ENCODE results near the gene HSPA1L.
A peak's percentile ranks its signal among the peaks of the same experiment; 100 is the strongest.

The HSPA1L gene

DNA sequence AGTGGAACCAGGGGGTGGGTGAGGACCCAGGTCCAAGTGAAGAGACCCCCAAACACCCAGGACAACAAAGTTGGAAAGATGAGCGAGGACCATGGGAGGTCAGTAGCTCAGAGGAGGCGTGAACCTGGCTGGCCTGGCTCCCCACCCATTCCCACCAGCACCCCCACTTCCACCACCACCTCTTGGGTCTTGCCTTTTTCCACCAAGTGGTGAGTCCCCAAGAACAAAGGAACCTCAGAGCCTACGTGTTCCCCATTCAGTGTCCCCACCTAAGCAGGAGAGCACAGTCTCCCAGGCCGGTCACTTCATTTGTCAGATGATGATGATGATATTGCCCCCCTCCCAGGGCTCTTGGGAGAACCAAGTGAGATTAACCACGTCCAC, 37.4 kb downstream of the HSPA1L start:
- peaks cover 35% of the 10 kb centered on the region for H3K36me3 ChIP-seq (ENCODE audit: control insufficient read depth, insufficient read depth, low read length)
- H3K4me3 ChIP-seq (replicated peaks; ENCODE audit: low read depth, low read length) = no peak overlapping the region
- TF ChIP-seq, protein P1, sequence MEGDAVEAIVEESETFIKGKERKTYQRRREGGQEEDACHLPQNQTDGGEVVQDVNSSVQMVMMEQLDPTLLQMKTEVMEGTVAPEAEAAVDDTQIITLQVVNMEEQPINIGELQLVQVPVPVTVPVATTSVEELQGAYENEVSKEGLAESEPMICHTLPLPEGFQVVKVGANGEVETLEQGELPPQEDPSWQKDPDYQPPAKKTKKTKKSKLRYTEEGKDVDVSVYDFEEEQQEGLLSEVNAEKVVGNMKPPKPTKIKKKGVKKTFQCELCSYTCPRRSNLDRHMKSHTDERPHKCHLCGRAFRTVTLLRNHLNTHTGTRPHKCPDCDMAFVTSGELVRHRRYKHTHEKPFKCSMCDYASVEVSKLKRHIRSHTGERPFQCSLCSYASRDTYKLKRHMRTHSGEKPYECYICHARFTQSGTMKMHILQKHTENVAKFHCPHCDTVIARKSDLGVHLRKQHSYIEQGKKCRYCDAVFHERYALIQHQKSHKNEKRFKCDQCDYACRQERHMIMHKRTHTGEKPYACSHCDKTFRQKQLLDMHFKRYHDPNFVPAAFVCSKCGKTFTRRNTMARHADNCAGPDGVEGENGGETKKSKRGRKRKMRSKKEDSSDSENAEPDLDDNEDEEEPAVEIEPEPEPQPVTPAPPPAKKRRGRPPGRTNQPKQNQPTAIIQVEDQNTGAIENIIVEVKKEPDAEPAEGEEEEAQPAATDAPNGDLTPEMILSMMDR (IDR thresholded peaks at IDR 0.05; ENCODE audit: insufficient read depth, low read length, poor library complexity, severe bottlenecking) = no peak
- no peak for DNase-seq (ENCODE audit: extremely low read depth, insufficient read length)
- no peaks in the 10 kb centered on the region for H3K27me3 ChIP-seq (replicated peaks; ENCODE audit: control insufficient read depth, insufficient read depth, low read length)

DNA sequence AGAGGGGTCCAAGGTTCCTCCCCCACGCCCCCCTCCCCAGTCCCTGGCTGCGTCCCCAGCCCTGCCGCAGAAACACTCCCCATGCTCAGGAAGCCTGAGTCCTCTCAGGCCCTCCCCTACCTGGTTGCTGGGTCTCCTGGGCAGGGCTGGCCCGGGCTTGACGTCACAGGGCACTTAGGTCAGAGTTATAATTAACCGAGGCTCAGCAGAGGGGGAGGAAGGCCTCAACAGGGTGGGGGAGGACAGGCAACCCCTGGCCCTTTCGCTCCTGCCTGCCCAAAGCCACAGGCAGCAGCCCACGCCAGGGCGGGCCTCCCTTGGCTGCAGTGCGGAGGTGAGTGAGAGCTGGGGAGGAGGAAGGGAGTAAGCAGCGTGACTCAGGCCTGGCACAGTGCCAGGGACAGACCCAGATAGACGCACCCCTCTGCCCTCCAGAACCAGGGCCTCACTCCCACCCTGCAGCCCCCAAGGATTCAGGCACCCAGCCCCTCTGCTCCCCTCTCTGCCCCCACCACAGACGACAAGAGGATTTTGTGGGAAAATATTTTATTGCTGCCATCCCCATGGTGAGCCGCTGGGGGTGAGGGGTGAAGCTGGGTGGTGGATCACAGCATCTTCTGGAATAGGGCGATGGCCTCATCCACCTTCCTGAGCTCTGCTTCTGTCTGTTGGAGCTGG, 38.0 kb downstream of the HSPA1L start, which contains the start of gene VWA7:
TSS of gene VWA7 (minus strand) at position 340 of the 678 bp plus-strand sequence. CDS start 549 bp downstream, outside the sequence.
- H3K4me3 ChIP-seq (replicated peaks; ENCODE audit: low read depth, low read length) = no peak within 1 kb of the TSS
- peak; percentile 86 for DNase-seq (ENCODE audit: extremely low read depth, insufficient read length)

DNA sequence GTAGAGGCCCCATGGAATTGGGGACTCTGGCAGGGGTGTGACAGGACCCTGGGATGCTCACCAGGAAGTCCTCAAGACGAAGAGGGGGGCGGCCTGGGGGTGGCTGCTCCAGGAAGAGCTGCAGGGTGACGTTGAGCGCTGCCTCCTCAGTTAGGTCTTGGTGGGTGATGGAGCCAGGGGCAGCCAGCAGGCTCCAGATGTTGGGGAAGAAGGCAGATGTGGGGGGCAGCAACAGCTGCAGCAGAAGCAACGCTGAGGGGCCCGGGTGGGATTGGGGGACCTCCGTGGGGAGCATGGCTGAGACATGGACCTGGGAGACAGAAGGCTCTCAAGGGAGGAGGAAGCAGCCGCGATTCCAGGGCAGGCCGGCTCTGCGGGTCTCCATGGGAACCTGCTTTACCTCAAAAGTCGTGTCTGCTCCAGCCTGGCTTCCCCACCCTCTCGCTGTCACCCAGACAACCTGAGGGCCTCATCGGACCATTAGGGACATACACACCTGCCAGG, 38.5 kb downstream of the HSPA1L start:
- DNase-seq (ENCODE audit: extremely low read depth, insufficient read length) = no peak
- H3K4me3 ChIP-seq (replicated peaks; ENCODE audit: low read depth, low read length) = no peak overlapping the region
- H3K27me3 ChIP-seq (replicated peaks; ENCODE audit: control insufficient read depth, insufficient read depth, low read length) = no peaks in the 10 kb centered on the region
- TF ChIP-seq, protein P1 (IDR thresholded peaks at IDR 0.05; ENCODE audit: insufficient read depth, low read length, poor library complexity, severe bottlenecking) = no peak
- H3K36me3 ChIP-seq (ENCODE audit: control insufficient read depth, insufficient read depth, low read length) = peaks cover 25% of the 10 kb centered on the region

More for the DNA sequence above, 38.0 kb downstream of the HSPA1L start, which contains the start of gene VWA7:
- Histone ChIP-seq H3K36me3 (ENCODE audit: control insufficient read depth, insufficient read depth, low read length) (peaks cover 31% of the 10 kb centered on the region), H3K27me3 (replicated peaks; ENCODE audit: control insufficient read depth, insufficient read depth, low read length) (no peaks in the 10 kb centered on the region)
- TF ChIP-seq, protein P1 (IDR thresholded peaks at IDR 0.05; ENCODE audit: insufficient read depth, low read length, poor library complexity, severe bottlenecking) = no peak

DNA sequence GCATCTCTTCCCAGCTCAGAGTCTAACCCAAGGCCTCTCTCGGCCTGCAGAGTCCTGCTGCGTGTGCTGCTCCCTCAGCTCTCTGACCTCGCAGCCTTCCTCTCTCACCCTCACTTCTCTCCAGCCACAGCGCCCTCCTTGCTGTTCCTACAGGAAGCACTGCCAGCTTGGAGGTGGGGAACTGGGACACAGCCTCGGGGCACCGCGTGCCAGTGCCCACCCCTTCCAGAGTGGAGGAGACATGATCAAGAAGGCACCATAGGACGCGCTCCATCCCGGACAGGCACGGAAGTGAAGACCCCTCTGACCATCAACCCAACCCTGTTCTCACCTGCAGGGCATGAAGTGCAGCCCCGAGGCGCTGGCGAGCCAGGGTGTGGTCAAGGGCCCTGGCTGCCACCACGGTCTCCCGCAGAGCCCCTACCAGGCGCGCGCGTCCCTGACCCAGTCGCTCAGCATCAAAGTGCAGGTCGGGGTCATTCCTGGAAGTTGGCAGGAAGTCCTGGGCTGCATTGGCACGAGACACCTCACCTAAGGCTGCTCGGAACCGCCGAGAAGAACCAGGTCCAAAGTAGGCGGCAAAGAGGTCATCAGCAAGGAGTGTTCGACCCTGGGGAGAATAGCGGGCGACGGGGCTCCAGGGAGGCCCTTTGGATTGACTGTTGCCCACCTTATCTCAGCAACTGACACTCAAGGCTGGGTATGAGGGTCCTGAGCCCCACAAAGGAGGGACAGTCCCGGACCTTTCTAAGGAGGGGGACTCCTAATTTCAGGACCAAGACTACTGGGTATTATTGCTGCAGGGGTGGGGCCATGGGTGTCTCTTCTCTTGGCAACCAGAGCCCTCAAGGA, 39.2 kb downstream of the HSPA1L start:
- Histone ChIP-seq H3K36me3 (ENCODE audit: control insufficient read depth, insufficient read depth, low read length) (peaks cover 22% of the 10 kb centered on the region), H3K27me3 (replicated peaks; ENCODE audit: control insufficient read depth, insufficient read depth, low read length) (no peaks in the 10 kb centered on the region), H3K4me3 (replicated peaks; ENCODE audit: low read depth, low read length) (no peak overlapping the region)
- TF ChIP-seq, protein P1 (IDR thresholded peaks at IDR 0.05; ENCODE audit: insufficient read depth, low read length, poor library complexity, severe bottlenecking) = no peak
- no peak for DNase-seq (ENCODE audit: extremely low read depth, insufficient read length)

DNA sequence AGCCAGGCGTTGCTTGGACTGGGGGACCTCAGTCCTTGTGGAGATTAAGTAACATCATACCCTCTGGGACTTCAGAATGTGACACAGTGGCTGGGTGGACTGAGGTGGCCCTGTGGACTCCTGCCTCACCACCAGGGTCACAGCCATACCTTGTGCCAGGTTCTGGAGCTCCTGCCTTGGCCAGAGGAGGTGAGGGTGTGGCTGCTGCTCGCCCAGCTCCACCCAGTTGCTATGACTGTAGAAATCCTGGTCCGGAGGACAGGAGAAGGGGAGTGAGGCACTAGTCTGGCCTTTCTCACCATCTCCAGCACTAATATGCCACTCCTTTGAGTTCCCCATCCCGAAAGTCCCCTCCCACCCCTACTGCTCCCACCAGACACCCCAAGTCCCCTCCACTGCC, 39.9 kb downstream of the HSPA1L start:
- TF ChIP-seq, protein P1 (IDR thresholded peaks at IDR 0.05; ENCODE audit: insufficient read depth, low read length, poor library complexity, severe bottlenecking) = no peak
- Histone ChIP-seq H3K4me3 (replicated peaks; ENCODE audit: low read depth, low read length) (no peak overlapping the region), H3K27me3 (replicated peaks; ENCODE audit: control insufficient read depth, insufficient read depth, low read length) (no peaks in the 10 kb centered on the region), H3K36me3 (ENCODE audit: control insufficient read depth, insufficient read depth, low read length) (peaks cover 15% of the 10 kb centered on the region)
- DNase-seq (ENCODE audit: extremely low read depth, insufficient read length) = no peak
